Activated naive CD4-positive, alpha-beta T cell treated with anti-CD3 and anti-CD28 coated beads, Interleukin-2, amount 10 ng/mL, durations not matched to agents 7 days and 5 days (primary cell): ENCODE results near the gene RBM19.

ENCODE experiments used
- CTCF ChIA-PET: fragments of 350-600 bp; sonication (Branson Sonifier 250); formaldehyde crosslinking; loops from one replicate; lab custom pipeline; 2021; ENCODE audit warnings: antibody characterized with exemption; lab: Charles Lee
- DNase-seq: peaks from one replicate; pipeline ENCODE4 v3.0.0-alpha.2; 2020
- H3K27ac Mint-ChIP-seq: one replicate; pipeline ENCODE4 v1.8.0; 2021; ENCODE audit warnings: mild to moderate bottlenecking, moderate library complexity, mixed read lengths
- H3K27me3 Mint-ChIP-seq: one replicate; pipeline ENCODE4 v1.8.0; 2021; ENCODE audit warnings: mild to moderate bottlenecking, mixed read lengths
- H3K36me3 Mint-ChIP-seq: one replicate; pipeline ENCODE4 v1.8.0; 2021; ENCODE audit warnings: mixed read lengths
- H3K4me1 Mint-ChIP-seq: one replicate; pipeline ENCODE4 v1.8.0; 2021; ENCODE audit warnings: mixed read lengths
- H3K4me3 Mint-ChIP-seq: one replicate; pipeline ENCODE4 v1.8.0; 2021; ENCODE audit warnings: mild to moderate bottlenecking, moderate library complexity, mixed read lengths
- H3K9me3 Mint-ChIP-seq: one replicate; pipeline ENCODE4 v1.8.0; 2021; ENCODE audit warnings: mixed read lengths

The RBM19 gene

DNA sequence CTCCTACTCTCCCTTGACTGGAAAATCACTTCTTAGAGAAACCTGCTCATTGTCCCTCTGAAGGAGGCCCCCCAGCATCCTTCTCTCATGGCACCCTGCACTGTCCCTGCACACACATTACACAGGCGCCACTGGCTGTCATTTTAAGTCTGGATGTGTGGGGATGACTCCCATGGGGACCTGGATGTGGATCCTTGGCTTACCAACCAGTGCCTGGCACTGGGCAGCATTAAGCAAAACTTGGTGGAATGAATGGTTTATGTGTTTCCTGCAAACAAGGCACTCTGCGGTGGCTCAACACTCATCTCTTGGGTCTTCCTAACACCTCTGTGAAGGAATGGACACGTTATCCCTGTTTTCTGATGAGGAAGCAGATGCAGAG, 162.4 kb downstream of the RBM19 start:
- Mint-ChIP-seq H3K36me3 (no peaks in the 10 kb centered on the region), H3K4me1 (no peaks in the 10 kb centered on the region), H3K27me3 (no peaks in the 10 kb centered on the region), H3K4me3 (no peak overlapping the region), H3K27ac (no peak overlapping the region), H3K9me3 (peaks cover 5% of the 10 kb centered on the region)
- no peak for DNase-seq
- CTCF ChIA-PET: no interaction called here

- Mint-ChIP-seq H3K4me1 (no peaks in the 10 kb centered on the region), H3K9me3 (peaks cover 5% of the 10 kb centered on the region), H3K27ac (no peak overlapping the region), H3K36me3 (no peaks in the 10 kb centered on the region), H3K4me3 (no peak overlapping the region), H3K27me3 (no peaks in the 10 kb centered on the region)
- CTCF ChIA-PET: no interaction called here
- no peak for DNase-seq
Measured at GRCh38 chr12:113802966-113803758, 163.0 kb downstream of the RBM19 start.

DNA sequence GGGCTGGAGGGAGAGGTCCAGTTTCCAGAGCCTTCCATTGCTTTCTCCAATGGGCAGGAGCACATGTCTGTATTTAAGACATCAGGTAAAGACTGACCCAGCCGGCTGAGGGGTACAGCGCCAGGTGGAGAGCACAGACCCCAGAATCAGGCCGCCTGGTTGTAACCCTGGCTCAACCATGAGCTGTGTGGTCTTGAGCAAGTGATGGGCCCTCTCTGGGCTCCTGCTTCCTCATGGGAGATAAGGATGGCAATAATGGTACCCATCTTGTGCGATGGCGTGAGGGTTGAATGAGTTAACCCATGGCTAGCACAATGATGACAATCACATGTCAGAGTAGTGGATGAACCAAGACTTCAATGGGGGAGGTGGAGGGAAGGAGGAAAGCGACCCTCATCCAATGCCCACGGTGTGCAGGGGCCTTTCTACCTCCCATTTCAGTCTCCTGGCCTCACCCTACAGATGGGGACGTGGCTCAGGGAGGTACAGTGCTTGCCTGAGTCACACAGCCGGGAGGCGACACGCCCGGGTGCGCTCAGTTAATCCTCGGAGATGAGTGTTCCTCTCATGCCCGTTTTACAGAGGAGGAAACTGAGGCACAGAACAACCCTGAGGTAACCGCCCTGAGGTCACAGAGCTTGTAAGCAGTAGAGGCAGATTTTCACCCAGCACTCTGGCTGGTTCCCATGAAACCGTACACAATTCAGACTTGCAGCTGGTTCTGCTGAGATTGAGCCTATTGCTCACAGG, 163.9 kb downstream of the RBM19 start:
- Mint-ChIP-seq H3K36me3 (no peaks in the 10 kb centered on the region), H3K4me1 (no peaks in the 10 kb centered on the region), H3K27me3 (no peaks in the 10 kb centered on the region), H3K9me3 (peaks cover 5% of the 10 kb centered on the region), H3K4me3 (no peak overlapping the region), H3K27ac (no peak overlapping the region)
- DNase-seq: no peak
- CTCF ChIA-PET: no interaction called here

DNA sequence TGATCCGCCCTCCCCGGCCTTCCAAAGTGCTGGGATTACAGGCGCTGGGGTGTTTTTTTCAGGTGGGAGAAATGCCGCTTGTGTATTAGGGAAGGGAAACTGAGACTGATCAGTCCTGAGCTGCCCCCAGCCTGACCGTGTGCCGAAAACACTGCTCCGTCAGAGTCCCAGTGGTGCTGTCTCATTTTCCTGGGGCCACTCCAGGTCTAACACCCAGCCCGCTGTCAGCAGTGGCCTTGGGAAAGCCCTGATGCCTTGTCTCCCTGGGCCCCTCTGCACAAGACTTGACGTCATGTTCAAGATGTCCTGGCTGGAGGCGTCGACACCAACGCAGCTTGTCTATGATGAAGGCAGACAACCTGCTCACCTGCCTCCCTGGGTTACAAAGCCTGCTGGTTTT, 165.9 kb downstream of the RBM19 start:
- CTCF ChIA-PET: no interaction called here
- H3K9me3 Mint-ChIP-seq: no peaks in the 10 kb centered on the region
- H3K36me3 Mint-ChIP-seq: no peaks in the 10 kb centered on the region

DNA sequence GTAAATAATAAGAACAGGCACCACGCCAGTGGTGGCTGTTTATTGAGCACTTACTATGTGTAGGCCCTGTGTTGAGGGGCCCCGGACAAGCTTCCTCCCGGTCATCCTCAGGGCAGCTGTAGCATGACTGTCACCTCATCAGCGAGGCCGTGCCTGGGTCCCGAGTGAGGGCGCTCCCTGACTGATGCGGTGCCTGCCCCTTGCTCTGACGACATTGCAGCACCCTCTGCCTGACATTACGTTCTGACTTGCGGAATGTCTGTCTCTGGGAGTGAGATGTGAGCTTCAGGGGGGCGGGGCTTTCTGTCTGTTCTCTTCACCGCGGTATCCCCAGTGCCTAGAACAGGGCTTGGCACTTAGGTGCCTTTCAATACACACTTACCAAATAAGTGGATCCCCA, 167.6 kb downstream of the RBM19 start:
- Mint-ChIP-seq H3K9me3 (no peaks in the 10 kb centered on the region), H3K4me3 (no peak overlapping the region), H3K36me3 (no peaks in the 10 kb centered on the region), H3K27me3 (no peaks in the 10 kb centered on the region), H3K4me1 (no peaks in the 10 kb centered on the region), H3K27ac (no peak overlapping the region)
- DNase-seq: no peak
- CTCF ChIA-PET: interaction anchor here (0.5 kb wide), 1 partner anchor 541 kb away, joined by 3 read pairs; no protein-coding TSS in a partner anchor

More for the DNA sequence above, 165.9 kb downstream of the RBM19 start:
- H3K4me1 Mint-ChIP-seq: no peaks in the 10 kb centered on the region
- no peak for DNase-seq
- no peaks in the 10 kb centered on the region for H3K27me3 Mint-ChIP-seq
- no peak overlapping the region for H3K4me3 Mint-ChIP-seq
- no peak overlapping the region for H3K27ac Mint-ChIP-seq

- no peaks in the 10 kb centered on the region for H3K4me1 Mint-ChIP-seq
- H3K9me3 Mint-ChIP-seq: no peaks in the 10 kb centered on the region
- no peak overlapping the region for H3K27ac Mint-ChIP-seq
- no peaks in the 10 kb centered on the region for H3K27me3 Mint-ChIP-seq
- H3K36me3 Mint-ChIP-seq: no peaks in the 10 kb centered on the region
- H3K4me3 Mint-ChIP-seq: no peak overlapping the region
- CTCF ChIA-PET: no interaction called here
- no peak for DNase-seq
Measured at GRCh38 chr12:113797535-113797868, 168.6 kb downstream of the RBM19 start.

GRCh38 chr12:113796852-113797534, 169.1 kb downstream of the RBM19 start:
- no peak overlapping the region for H3K4me3 Mint-ChIP-seq
- no peaks in the 10 kb centered on the region for H3K4me1 Mint-ChIP-seq
- CTCF ChIA-PET: no interaction called here
- no peaks in the 10 kb centered on the region for H3K36me3 Mint-ChIP-seq
- H3K27me3 Mint-ChIP-seq: no peaks in the 10 kb centered on the region
- no peaks in the 10 kb centered on the region for H3K9me3 Mint-ChIP-seq
- no peak for DNase-seq
- H3K27ac Mint-ChIP-seq: no peak overlapping the region

GRCh38 chr12:113796066-113796827, 169.9 kb downstream of the RBM19 start:
- Mint-ChIP-seq H3K4me3 (no peak overlapping the region), H3K9me3 (no peaks in the 10 kb centered on the region), H3K27ac (no peak overlapping the region), H3K4me1 (no peaks in the 10 kb centered on the region), H3K27me3 (no peaks in the 10 kb centered on the region), H3K36me3 (no peaks in the 10 kb centered on the region)
- CTCF ChIA-PET: no interaction called here
- no peak for DNase-seq

DNA sequence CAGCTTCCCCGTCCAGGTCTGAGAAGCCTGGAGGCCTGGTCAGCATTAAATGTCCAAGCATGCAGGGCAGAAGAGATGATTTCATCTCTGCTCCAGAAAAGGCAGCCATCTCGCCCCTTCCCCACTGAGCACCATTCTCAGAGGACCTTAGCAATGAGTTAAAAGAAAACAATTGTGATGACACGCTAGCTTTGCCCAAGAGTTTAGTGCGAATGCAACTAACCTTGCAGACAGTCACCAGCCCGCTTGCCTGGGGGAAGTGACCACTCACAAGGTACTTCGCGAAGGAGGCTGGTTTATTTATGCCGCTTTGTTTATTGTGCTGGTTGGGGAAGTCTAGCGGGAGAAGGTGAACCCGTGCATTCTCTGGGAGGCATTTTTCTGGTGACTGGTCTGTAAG, 170.7 kb downstream of the RBM19 start:
- no peaks in the 10 kb centered on the region for H3K27me3 Mint-ChIP-seq
- DNase-seq: no peak
- H3K4me1 Mint-ChIP-seq: no peaks in the 10 kb centered on the region
- H3K27ac Mint-ChIP-seq: no peak overlapping the region
- H3K9me3 Mint-ChIP-seq: no peaks in the 10 kb centered on the region
- no peak overlapping the region for H3K4me3 Mint-ChIP-seq
- CTCF ChIA-PET: no interaction called here
- H3K36me3 Mint-ChIP-seq: no peaks in the 10 kb centered on the region

GRCh38 chr12:113794774-113795173, 171.4 kb downstream of the RBM19 start:
- no peaks in the 10 kb centered on the region for H3K27me3 Mint-ChIP-seq
- no peaks in the 10 kb centered on the region for H3K36me3 Mint-ChIP-seq
- H3K9me3 Mint-ChIP-seq: no peaks in the 10 kb centered on the region
- H3K27ac Mint-ChIP-seq: no peak overlapping the region
- H3K4me3 Mint-ChIP-seq: no peak overlapping the region
- H3K4me1 Mint-ChIP-seq: no peaks in the 10 kb centered on the region
- no peak for DNase-seq
- CTCF ChIA-PET: no interaction called here

DNA sequence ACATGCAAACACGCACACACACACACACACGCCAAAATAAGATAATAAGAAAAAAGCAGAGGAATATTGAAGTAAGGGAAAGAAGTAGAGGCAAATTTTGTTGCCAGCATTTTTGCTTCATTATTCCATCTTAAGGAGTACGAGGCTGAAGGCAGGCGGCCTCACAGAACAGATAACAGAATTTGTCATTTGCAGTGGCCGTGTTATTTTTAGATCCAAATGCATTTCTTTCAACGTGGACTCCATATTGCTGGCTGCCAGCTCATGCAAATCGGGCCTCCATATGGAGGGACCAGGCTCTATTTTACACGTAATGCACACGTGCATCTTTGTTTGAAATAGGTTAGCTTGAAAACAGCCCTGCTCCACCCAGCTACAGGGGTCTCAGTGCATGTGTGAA, 172.9 kb downstream of the RBM19 start:
- no peak overlapping the region for H3K4me3 Mint-ChIP-seq
- no peaks in the 10 kb centered on the region for H3K36me3 Mint-ChIP-seq
- no peaks in the 10 kb centered on the region for H3K9me3 Mint-ChIP-seq
- CTCF ChIA-PET: no interaction called here
- no peaks in the 10 kb centered on the region for H3K27me3 Mint-ChIP-seq
- DNase-seq: no peak
- no peaks in the 10 kb centered on the region for H3K4me1 Mint-ChIP-seq
- H3K27ac Mint-ChIP-seq: no peak overlapping the region

DNA sequence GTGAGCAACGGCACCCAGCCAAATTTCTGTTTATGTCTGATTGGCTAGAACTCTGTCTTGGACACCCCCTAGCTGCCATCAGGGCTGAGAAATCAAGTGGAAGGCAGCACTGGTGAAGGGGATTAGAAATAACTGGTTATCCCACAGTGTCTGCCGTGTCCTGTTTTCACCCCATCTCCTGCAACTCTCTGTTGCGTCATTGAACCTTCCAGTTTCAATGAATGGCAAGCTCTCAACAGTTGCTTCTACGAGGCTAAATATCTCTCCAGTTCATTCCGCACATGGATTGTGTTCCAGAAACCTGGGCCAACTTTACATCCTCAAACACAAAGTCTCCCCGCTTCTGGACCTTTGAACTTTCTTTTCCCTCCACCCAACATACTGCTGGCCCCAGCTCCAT, 173.7 kb downstream of the RBM19 start:
- Mint-ChIP-seq H3K4me3 (no peak overlapping the region), H3K36me3 (no peaks in the 10 kb centered on the region), H3K4me1 (no peaks in the 10 kb centered on the region), H3K27ac (no peak overlapping the region), H3K27me3 (peaks cover 7% of the 10 kb centered on the region), H3K9me3 (no peaks in the 10 kb centered on the region)
- CTCF ChIA-PET: no interaction called here
- DNase-seq: no peak

DNA sequence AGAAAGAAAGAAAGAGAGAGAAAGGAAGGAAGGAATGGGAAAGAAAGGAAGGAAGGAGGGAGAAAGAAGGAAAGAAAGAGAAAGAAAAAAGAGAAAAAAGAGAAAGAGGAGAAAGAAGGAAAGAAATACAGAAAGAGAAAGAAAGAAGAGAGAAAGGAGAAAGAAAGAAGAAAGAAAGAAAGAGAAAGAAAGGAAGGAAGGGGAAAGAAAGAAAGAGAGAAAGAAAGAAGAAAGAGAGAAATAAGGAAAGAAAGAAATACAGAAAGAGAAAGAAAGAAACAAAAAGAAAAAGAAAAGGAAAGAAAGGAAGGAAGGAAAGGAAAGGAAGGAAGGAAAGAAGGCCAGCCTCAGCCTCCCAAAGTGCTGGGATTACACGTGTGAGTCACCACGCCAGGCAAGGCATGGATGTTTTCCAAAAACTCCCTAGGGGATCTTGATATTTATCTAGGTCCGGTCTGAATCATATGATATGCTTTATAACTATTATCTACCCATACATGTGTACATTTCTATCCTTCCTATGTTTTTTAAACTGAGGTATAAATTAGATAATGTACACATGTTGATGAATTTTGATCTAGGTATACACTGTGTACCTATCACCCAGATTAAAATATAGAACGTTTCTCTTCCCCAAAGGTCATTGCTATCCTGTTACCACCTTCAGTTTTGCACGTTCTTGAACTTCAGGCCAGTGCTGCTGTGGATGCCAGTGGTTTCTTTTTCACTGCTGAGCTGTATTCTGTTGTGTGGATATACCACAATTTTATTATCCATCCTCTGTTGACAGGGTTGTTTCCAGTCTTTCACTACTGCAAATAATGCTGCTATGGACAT, 177.9 kb downstream of the RBM19 start:
- peaks cover 14% of the 10 kb centered on the region for H3K27me3 Mint-ChIP-seq
- H3K9me3 Mint-ChIP-seq: peaks cover 5% of the 10 kb centered on the region
- no peak overlapping the region for H3K27ac Mint-ChIP-seq
- DNase-seq: no peak
- H3K36me3 Mint-ChIP-seq: no peaks in the 10 kb centered on the region
- H3K4me3 Mint-ChIP-seq: no peak overlapping the region
- H3K4me1 Mint-ChIP-seq: no peaks in the 10 kb centered on the region
- CTCF ChIA-PET: no interaction called here
